GM08714 (cell line): ENCODE measurements around the gene STAC.

Experiments
- H3K4me3 ChIP-seq: fragments of 200-500 bp; sonication (Bioruptor generic); 2 replicates; pipeline ENCODE4 v1.5.1; 2014; ENCODE audit warnings: mild to moderate bottlenecking, low read length, inconsistent platforms
- ZNF274 ChIP-seq: IDR thresholded peaks from 2 replicates; pipeline ENCODE4 v1.6.1; 2012; ENCODE audit warnings: mild to moderate bottlenecking, low read depth, low read length

STAC gene

GRCh38 chr3:36480911-36481648 is 100.8 kb downstream of the STAC start:
- no peak overlapping the region for H3K4me3 ChIP-seq
- no peak for TF ChIP-seq ZNF274

- H3K4me3 ChIP-seq: no peak overlapping the region
- no peak for TF ChIP-seq ZNF274
Observed at GRCh38 chr3:36482256-36482655, 102.0 kb downstream of the STAC start.

- no peak for TF ChIP-seq ZNF274
- no peak overlapping the region for H3K4me3 ChIP-seq
Observed at GRCh38 chr3:36482880-36483279, 102.6 kb downstream of the STAC start.

GRCh38 chr3:36483709-36484108 is 103.4 kb downstream of the STAC start:
- no peak for TF ChIP-seq ZNF274
- H3K4me3 ChIP-seq: no peak overlapping the region

DNA sequence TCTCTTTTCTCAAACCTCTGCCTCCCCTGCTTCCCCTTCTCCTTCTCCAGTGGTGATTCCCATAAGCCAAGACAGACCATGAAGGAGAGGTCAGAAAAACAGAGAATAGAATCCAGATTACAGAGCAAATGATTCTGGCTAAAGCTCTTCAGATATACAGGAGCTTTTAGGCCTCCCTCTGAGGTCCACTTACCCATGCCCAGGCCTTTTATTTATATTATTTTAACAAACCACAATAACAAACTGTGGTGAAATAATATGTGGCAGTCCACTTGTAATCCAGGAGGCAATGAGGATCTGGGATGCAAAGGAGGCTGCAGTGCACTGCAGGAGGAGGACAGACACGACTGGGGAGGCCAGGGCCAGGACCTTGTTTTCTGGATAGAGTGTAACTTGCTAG is 104.1 kb downstream of the STAC start:
- no peak overlapping the region for H3K4me3 ChIP-seq
- TF ChIP-seq ZNF274: no peak

DNA sequence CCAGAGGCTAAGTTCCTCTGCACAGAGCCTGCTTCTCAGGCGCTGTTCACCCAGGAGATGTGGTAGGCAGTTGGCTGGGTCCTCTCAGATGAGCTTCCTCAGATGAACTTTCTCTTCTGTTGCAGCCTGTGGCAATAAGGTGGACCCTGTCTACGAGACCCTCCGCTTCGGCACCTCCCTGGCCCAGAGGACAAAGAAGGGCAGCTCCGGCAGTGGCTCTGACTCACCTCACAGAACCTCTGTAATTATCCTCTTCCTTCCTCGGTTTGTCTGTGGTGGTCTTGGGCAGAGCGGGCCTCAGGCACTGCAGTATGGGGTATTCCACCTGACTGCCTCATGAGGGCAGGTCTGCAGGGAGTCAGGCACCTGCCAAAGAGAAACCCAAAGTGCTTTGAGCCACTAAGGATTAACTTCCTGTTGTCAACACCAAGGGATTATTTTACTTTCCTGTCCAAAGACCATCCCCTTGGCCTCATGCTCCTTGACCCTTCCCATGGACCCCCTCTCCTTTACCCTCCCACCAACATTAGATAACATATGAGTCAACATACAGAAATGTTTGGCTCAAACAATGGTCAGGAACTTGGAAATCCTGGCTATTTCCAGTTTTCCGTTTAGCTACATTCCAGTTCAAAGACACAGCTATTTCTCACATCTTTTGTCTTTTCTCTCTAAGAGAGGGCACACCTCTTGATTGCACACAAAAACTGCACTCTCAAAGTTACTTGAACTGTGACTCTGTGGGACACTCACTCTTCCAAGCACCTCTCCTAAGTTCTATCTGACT is 105.9 kb downstream of the STAC start:
- no peak for TF ChIP-seq ZNF274
- no peak overlapping the region for H3K4me3 ChIP-seq

DNA sequence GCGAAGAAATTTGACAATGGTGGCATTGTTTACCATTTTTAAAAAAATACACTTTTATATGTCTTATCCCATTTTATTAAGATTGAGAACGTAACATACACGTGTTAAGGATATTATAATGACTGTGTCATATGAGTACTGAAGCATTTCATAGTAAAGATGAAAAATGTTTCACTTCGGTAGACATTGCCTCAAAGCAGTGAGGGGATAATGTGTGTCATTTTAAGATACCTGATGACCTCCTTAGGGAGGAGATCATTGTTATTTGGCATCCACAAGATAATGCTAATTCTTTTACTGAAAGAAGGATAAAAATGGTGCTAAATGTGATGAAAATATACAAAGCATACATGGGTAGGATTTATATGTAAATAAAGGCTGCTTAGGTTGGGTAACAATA is 107.3 kb downstream of the STAC start:
- TF ChIP-seq ZNF274: no peak
- no peak overlapping the region for H3K4me3 ChIP-seq

GRCh38 chr3:36488077-36488789 is 107.9 kb downstream of the STAC start:
- no peak overlapping the region for H3K4me3 ChIP-seq
- TF ChIP-seq ZNF274: no peak

- no peak for TF ChIP-seq ZNF274
- no peak overlapping the region for H3K4me3 ChIP-seq
Observed at GRCh38 chr3:36489101-36489500, 108.8 kb downstream of the STAC start.

- H3K4me3 ChIP-seq: no peak overlapping the region
- no peak for TF ChIP-seq ZNF274
Observed at GRCh38 chr3:36489679-36490425, 109.5 kb downstream of the STAC start.

GRCh38 chr3:36493051-36493450 is 112.7 kb downstream of the STAC start:
- H3K4me3 ChIP-seq: no peak overlapping the region
- no peak for TF ChIP-seq ZNF274

DNA sequence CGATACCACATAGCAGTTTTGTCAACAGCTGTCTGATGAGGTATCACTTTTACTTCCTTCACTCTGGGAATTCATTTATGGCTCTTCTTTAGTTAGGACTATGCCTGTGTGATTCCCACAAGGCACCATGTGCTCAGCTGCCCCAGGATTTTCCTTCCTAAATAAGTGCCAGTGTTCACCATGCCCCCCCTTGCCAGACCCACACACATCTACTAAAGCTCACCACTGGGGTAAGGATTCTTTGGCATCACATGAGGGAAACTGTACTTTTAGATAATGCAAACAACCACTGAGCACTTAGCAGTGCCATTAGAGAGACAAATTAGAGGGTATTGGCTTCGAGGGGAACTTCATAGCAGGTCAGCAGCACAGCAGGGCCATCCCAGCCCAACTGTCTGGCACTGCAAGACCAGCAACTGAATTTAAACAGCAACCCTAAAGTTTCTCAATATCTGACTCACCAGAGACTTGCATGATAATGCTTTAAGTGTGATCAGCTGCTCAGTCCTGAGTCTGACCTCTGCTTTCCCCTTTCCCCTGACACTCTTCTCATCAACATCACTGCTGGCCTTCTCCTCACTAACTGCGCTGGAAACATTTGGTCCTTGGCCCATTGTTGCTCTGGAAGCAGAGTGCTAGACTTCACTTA is 114.3 kb downstream of the STAC start:
- no peak for TF ChIP-seq ZNF274

More for the DNA sequence above, 114.3 kb downstream of the STAC start:
- no peak overlapping the region for H3K4me3 ChIP-seq
